SH-SY5Y (cell line): ENCODE measurements around the gene SLC22A12.

ENCODE experiments used
- GATA2 ChIP-seq: IDR thresholded peaks from 2 replicates; pipeline ENCODE4 v1.6.1; 2011; ENCODE audit warnings: mild to moderate bottlenecking, low read depth, low read length
- GATA3 ChIP-seq: IDR thresholded peaks from 2 replicates; pipeline ENCODE4 v1.6.1; 2011; ENCODE audit warnings: low read depth, mild to moderate bottlenecking, low read length, moderate library complexity

The SLC22A12 gene

DNA sequence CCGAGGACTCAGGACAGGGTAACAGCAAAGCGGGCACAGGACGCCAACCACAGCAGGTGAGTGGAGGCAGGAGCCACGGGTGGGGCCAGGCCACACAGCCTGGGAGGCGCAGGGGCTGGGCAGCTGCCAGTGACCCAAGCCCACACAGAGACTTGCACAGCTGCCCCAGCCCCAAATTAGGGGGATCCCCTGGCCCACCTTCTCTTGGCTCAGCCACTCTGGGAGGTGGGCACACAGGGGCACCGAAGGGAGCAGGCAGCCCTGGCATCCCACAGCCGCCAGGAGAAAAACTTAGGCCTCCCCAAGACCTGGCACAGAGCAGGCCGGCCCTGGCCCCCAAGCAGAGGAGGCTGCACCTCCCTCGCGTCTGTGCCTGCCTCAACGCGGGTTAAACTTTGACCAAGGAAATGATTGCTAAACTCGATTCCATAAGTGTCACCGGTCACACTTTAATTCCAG, at the start of gene SLC22A12:
Gene SLC22A12 (plus strand): TSS at position 458 of the 459 bp plus-strand sequence. CDS start 337 bp downstream, outside the sequence.
- TF ChIP-seq GATA3 (no peak), GATA2 (no peak)

DNA sequence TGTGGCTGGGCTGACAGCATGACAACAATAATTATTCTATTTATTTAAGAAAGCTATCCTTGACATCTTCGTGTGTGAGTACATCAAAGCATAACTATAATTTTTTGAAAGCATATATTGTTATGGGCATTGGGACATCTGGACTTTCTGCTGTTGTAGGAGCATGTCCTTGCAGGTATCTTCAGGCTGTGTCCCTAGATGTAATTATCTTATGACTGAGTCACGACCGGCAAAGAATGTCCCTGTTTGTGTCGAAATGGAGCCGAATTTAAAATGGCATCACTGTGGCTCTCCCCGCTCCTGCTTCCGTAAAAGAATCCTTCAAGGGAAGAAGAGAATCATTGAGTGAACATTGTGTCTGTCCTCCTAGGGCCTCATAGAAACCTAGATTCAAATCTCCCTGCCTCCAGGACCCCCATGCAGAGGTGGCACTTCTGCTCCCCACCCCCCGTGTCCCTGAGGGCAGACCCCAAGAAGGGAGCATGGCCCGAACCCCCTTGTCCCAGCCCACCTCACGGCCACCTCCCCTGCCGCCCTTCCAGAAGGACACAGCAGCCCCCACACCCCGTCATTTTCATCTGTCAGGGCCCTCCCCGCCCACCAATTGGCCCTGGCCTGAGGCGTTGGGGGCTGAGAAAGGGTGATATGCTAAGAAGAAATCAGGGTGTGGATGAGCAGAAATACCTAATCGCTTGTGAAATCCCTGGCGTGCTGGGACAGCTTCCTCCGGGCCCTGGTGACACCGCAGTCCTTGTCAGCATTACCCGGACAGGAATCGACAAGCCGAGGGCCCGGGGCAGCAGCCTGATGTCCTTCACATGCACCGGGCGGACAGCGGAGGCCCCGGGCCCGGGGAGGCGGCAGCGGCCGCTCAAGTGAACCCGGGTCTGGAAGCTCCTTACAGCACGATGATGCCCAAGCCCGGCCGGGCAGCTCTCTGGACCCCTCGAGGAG, 48.6 kb upstream of the SLC22A12 start:
- TF ChIP-seq GATA3 (no peak), GATA2 (no peak)

DNA sequence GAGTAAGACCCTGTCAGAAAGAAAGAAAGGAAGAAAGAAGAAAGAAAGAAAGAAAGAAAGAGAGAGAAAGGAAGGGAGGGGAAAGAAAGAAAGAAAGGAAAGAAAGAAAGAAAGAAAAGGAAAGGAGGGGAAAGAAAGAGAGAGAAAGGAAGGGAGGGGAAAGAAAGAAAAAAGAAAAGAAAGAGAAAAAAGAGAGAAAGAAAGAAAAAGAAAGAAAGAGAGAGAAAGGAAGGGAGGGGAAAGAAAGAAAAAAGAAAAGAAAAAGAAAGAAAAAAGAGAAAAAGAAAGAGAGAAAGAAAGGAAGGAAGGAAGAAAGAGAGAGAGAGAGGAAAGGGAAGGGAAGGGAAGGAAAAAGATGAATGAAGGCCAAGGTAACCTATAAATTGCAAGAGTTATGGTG, 47.2 kb upstream of the SLC22A12 start:
- TF ChIP-seq GATA3 (no peak), GATA2 (no peak)

- no peak for TF ChIP-seq GATA3
- TF ChIP-seq GATA2 = no peak
These were observed 46.3 kb upstream of the SLC22A12 start for GRCh38 chr11:64544616-64545296.

- TF ChIP-seq GATA3 = no peak
- TF ChIP-seq GATA2 = no peak
These were observed 45.4 kb upstream of the SLC22A12 start for GRCh38 chr11:64545619-64546018.

DNA sequence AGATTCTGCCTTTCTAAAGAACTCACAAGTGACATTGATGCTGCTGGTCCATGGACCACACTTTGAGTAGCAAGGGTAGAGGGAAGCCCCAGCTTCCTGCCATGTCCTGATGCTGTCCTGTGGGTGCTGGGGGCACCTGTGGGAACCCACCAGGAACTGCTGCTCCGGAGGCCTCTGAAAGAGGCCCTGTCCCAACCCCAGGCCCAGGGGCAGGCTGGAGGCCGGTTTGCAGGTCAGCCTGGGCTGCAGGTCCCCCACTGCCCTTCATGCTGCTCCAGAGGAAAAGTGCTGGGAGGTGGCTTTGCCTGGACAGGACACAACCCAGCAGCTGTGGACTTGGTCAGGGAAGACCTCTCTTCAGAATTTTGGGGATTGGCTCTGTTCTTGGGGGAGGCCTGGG, 44.8 kb upstream of the SLC22A12 start:
- TF ChIP-seq GATA2 = no peak
- no peak for TF ChIP-seq GATA3

DNA sequence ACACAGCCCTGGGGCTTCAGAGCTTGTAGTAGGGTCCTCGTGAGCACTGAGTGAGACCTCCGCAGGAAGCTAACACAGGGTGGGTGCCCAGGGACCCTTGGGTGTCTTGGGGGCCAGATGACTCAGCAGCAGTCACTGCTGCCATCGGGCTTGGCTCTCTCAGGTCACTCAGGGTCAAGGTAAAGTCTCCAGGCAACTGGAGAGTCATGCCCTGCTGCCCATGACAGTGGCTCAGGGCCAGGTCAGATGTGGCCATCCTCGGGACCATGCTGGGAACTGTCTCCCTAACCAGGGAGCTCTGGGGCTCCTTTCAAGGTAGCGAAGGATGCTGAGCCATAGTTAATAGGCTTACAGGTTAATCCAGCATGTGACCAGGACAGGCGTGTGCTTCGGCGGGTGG, 44.4 kb upstream of the SLC22A12 start:
- TF ChIP-seq GATA2 = no peak
- TF ChIP-seq GATA3 = no peak

DNA sequence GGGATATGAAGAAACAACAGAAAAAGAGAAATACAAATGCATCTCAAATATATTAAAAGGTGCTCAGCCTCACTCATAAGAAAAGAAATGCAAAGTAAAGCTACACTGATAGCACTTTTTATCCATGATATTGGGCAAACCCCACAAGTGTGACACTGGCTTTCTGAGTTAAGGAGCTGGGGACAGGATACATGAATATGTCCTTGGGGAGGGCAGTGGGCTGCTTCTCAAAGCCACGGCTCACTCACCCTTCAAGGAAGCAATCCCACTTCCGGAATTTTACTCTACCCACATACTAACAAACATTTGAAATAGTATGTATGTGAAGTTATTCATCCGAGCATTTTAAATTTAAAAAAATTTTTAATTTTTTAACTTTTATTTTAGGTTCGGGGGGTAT, 41.1 kb upstream of the SLC22A12 start:
- TF ChIP-seq GATA3 = no peak
- TF ChIP-seq GATA2 = no peak

- TF ChIP-seq GATA2 (no peak), GATA3 (no peak)
These were observed 37.3 kb upstream of the SLC22A12 start for GRCh38 chr11:64553554-64554201.

- TF ChIP-seq GATA3 = no peak
- no peak for TF ChIP-seq GATA2
These were observed 34.8 kb upstream of the SLC22A12 start for GRCh38 chr11:64556044-64556720.

- no peak for TF ChIP-seq GATA2
These were observed 34.2 kb upstream of the SLC22A12 start for GRCh38 chr11:64556721-64557250.

GRCh38 chr11:64558065-64558745, 32.8 kb upstream of the SLC22A12 start:
- no peak for TF ChIP-seq GATA3
- TF ChIP-seq GATA2 = no peak

GRCh38 chr11:64558869-64559268, 32.2 kb upstream of the SLC22A12 start:
- no peak for TF ChIP-seq GATA3
- no peak for TF ChIP-seq GATA2
